ENCODE data around the gene PIEZO1. TPM values are rescaled to one million over a fixed set of nuclear protein-coding genes. Genes with fewer than 3 reads are reported as not detected.

PIEZO1 gene
- total and polyA plus RNA-seq, 10 of the 15 experiments (the other 5 are each of a cell fraction or from before 2014, with no cell fraction given): 1.3 to 169 (median 33.4) TPM

GRCh38 chr16:88691129-88691813 is 93.7 kb downstream of the PIEZO1 start:
- SMC1A ChIA-PET (ENCODE audit: uncharacterized antibody, unreplicated experiment): no interaction called here
- H2AFZ ChIP-seq (ENCODE audit: control insufficient read depth, low read depth, low read length): no peak overlapping the region
- in situ Hi-C loops (cut with MboI): no loop called here
- peaks cover 15% of the 10 kb centered on the region for H3K4me1 ChIP-seq (ENCODE audit: control insufficient read depth, insufficient read depth, low read length)
- H3K79me2 ChIP-seq (ENCODE audit: control insufficient read depth, insufficient read depth, low read length): no peaks in the 10 kb centered on the region
- DNase-seq (ENCODE audit: low read depth, low spot score): no peak
- H3K4me3 ChIP-seq: no peak overlapping the region
- POLR2A ChIA-PET: interaction anchor here (0.6 kb wide), 1 partner anchor 30 kb away, joined by 3 read pairs; no protein-coding TSS in a partner anchor
- H3K27me3 ChIP-seq (replicated peaks in 1 of 2; ENCODE audit: control insufficient read depth in 2 of 2, insufficient read depth in 2 of 2, low read length in 1 of 2): no peaks in the 10 kb centered on the region; a peak in 1 of 4 replicates
- RAD21 ChIA-PET (ENCODE audit: unreplicated experiment): no interaction called here
- no peak for TF ChIP-seq CHD1 (IDR thresholded peaks at IDR 0.05; ENCODE audit: low read depth, low read length)
- TF ChIP-seq SMC3 (IDR thresholded peaks at IDR 0.05; ENCODE audit: borderline replicate concordance, low read length): no peak
- TF ChIP-seq ZNF592 (IDR thresholded peaks at IDR 0.05): no peak
- TF ChIP-seq TCF7 (IDR thresholded peaks at IDR 0.05; ENCODE audit: borderline replicate concordance): no peak
- TF ChIP-seq SIN3A (IDR thresholded peaks at IDR 0.05; ENCODE audit: low read depth, low read length): no peak
- TF ChIP-seq SPI1 (IDR thresholded peaks at IDR 0.05; ENCODE audit: borderline replicate concordance, insufficient read depth, low read depth, low read length): no peak
- no peak for TF ChIP-seq BCL11A (IDR thresholded peaks at IDR 0.05; ENCODE audit: low read depth, low read length)
- no peak for TF ChIP-seq ZNF622 (IDR thresholded peaks at IDR 0.05)
- CTCF ChIA-PET: interaction anchor here (0.7 kb wide), 1 partner anchor 9 kb away, joined by 3 read pairs; no protein-coding TSS in a partner anchor
- no peaks in the 10 kb centered on the region for H3K36me3 ChIP-seq (ENCODE audit: control insufficient read depth in 2 of 2, insufficient read depth in 2 of 2, low read length in 1 of 2)
- no TSS peak for BruUV-seq (replicated peaks)
- intact Hi-C loops (cut with micrococcal nuclease; ENCODE audit: unreplicated experiment): no loop called here
- H3K27ac ChIP-seq (ENCODE audit: control insufficient read depth, insufficient read depth): no peak overlapping the region
- FAIRE-seq: no peak
- WGBS (ENCODE audit: insufficient coverage, insufficient replicate concordance, low lambda C conversion rate, missing lambda C conversion rate): 89% methylated on average over 30 of the region's 33 CpGs
- H3K9me3 ChIP-seq (replicated peaks; ENCODE audit: control insufficient read depth, insufficient read depth, low read length): no peaks in the 10 kb centered on the region
- H4K20me1 ChIP-seq (ENCODE audit: control insufficient read depth, insufficient read depth): no peaks in the 10 kb centered on the region
- no peak overlapping the region for H3K9ac ChIP-seq (ENCODE audit: control insufficient read depth, insufficient read depth, low read length)
- ATAC-seq: no peak
- H3K4me2 ChIP-seq (ENCODE audit: control insufficient read depth, insufficient read depth): no peak overlapping the region

Measured in GM12878 (cell line).